GM12878 (cell line): ENCODE measurements around the gene RAB10. TPM values are rescaled to one million over a fixed set of nuclear protein-coding genes. Genes with fewer than 3 reads are reported as not detected.

Experiments used
- ATAC-seq: fragments of 200-7000 bp; cut with Tn5 transposase; 3 replicates; pipeline ENCODE4 v1.9.1; 2020; ENCODE audit warnings: mild to moderate bottlenecking, moderate library complexity
- BruUV-seq: library from RNA; stranded (reverse); fragments of 400-500 nt; replicated peaks from 2 replicates; lab custom pipeline; 2021; lab: Mats Ljungman, UMichigan
- CTCF ChIA-PET: fragments of 300-600 bp; sonication (Branson Sonifier 250); formaldehyde crosslinking; extraction: SDS; loops from one replicate; lab custom pipeline; 2021; ENCODE audit warnings: inconsistent platforms; lab: Yijun Ruan, JAX
- POLR2A ChIA-PET: fragments of 350-600 bp; formaldehyde crosslinking; extraction: SDS; loops from one replicate; lab custom pipeline; 2021; ENCODE audit warnings: inconsistent platforms; lab: Charles Lee
- RAD21 ChIA-PET: fragments of 300-600 bp; sonication (Branson Sonifier 250); formaldehyde crosslinking; loops from one replicate; lab custom pipeline; 2023; ENCODE audit warnings: antibody characterized with exemption; ENCODE audit not compliant: unreplicated experiment; lab: Charles Lee
- SMC1A ChIA-PET: fragments of 300-600 bp; sonication (Branson Sonifier 250); formaldehyde crosslinking; loops from one replicate; lab custom pipeline; 2023; ENCODE audit not compliant: unreplicated experiment, uncharacterized antibody; lab: Charles Lee
- DNase-seq: peaks from one replicate; pipeline ENCODE4 v3.0.0-alpha.2; 2011; ENCODE audit warnings: low read depth, low spot score
- FAIRE-seq: peaks from 3 replicates; lab custom pipeline; 2011; peaks lifted over from hg19 to GRCh38; lab: Jason Lieb, UNC
- H2AFZ ChIP-seq: 2 replicates; pipeline ENCODE4 v1.6.0; 2011; ENCODE audit warnings: low read depth, low read length, control low read depth; ENCODE audit not compliant: control insufficient read depth
- H3K27ac ChIP-seq: 2 replicates; pipeline ENCODE4 v1.5.1; 2011; ENCODE audit warnings: control low read depth; ENCODE audit not compliant: control insufficient read depth, insufficient read depth
- H3K27me3 ChIP-seq, 2 experiments: replicated peaks in 1 of 2; 2 replicates each; pipeline versions ENCODE4 v1.6.0 to v1.6.1; 2011; ENCODE audit warnings: low read length in 1 of 2; ENCODE audit not compliant: control insufficient read depth in 2 of 2, insufficient read depth in 2 of 2
- H3K36me3 ChIP-seq, 2 experiments: 2 replicates each; pipeline ENCODE4 v1.5.1; 2011; ENCODE audit warnings: low read length in 1 of 2; ENCODE audit not compliant: control insufficient read depth in 2 of 2, insufficient read depth in 2 of 2
- H3K4me1 ChIP-seq: 2 replicates; pipeline ENCODE4 v1.6.1; 2011; ENCODE audit warnings: mild to moderate bottlenecking, low read length, moderate library complexity, mixed read lengths; ENCODE audit not compliant: control insufficient read depth, insufficient read depth
- H3K4me2 ChIP-seq: 2 replicates; pipeline ENCODE4 v1.6.0; 2011; ENCODE audit warnings: control low read depth; ENCODE audit not compliant: control insufficient read depth, insufficient read depth
- H3K4me3 ChIP-seq: fragments of 200-600 bp; sonication (generic); 2 replicates; pipeline ENCODE4 v1.5.1; 2016
- H3K79me2 ChIP-seq: 2 replicates; pipeline ENCODE4 v1.6.0; 2011; ENCODE audit warnings: low read length; ENCODE audit not compliant: control insufficient read depth, insufficient read depth
- H3K9ac ChIP-seq: 2 replicates; pipeline ENCODE4 v1.8.0; 2011; ENCODE audit warnings: low read length, control low read depth, mixed read lengths; ENCODE audit not compliant: control insufficient read depth, insufficient read depth
- H3K9me3 ChIP-seq: replicated peaks from 3 replicates; pipeline ENCODE4 v1.5.1; 2011; ENCODE audit warnings: mild to moderate bottlenecking, low read length; ENCODE audit not compliant: control insufficient read depth, insufficient read depth
- H4K20me1 ChIP-seq: 2 replicates; pipeline ENCODE4 v1.6.0; 2011; ENCODE audit not compliant: control insufficient read depth, insufficient read depth
- ATF3 ChIP-seq: IDR thresholded peaks from 2 replicates; pipeline ENCODE4 v1.6.1; 2011; ENCODE audit warnings: low read depth, mild to moderate bottlenecking, low read length, moderate library complexity, borderline replicate concordance; ENCODE audit errors: extremely low read depth
- BACH1 ChIP-seq: fragments of 450-650 bp; IDR thresholded peaks from 2 replicates; pipeline ENCODE4 v1.6.1; 2017; ENCODE audit warnings: mild to moderate bottlenecking, borderline replicate concordance
- BCL3 ChIP-seq: IDR thresholded peaks from 2 replicates; pipeline ENCODE4 v1.6.1; 2011; ENCODE audit warnings: borderline replicate concordance, low read depth, mild to moderate bottlenecking, moderate library complexity, low read length; ENCODE audit not compliant: insufficient read depth, poor library complexity, severe bottlenecking
- CHD1 ChIP-seq: IDR thresholded peaks from 2 replicates; pipeline ENCODE4 v1.6.1; 2012; ENCODE audit warnings: low read depth, low read length, improper control_type of control experiment
- CHD2 ChIP-seq: IDR thresholded peaks from 2 replicates; pipeline ENCODE4 v1.6.1; 2011; ENCODE audit warnings: low read depth, low read length, improper control_type of control experiment, borderline replicate concordance
- ESRRA ChIP-seq: IDR thresholded peaks from 2 replicates; pipeline ENCODE4 v1.6.1; 2012; ENCODE audit warnings: mild to moderate bottlenecking, low read length, improper control_type of control experiment
- NFXL1 ChIP-seq: fragments of 450-650 bp; IDR thresholded peaks from 2 replicates; pipeline ENCODE4 v1.6.1; 2017; ENCODE audit warnings: antibody characterized with exemption, mild to moderate bottlenecking, borderline replicate concordance
- NR2C1 ChIP-seq: fragments of 450-650 bp; IDR thresholded peaks from 2 replicates; pipeline ENCODE4 v1.6.1; 2017; ENCODE audit warnings: antibody characterized with exemption, mild to moderate bottlenecking, moderate library complexity
- SPI1 ChIP-seq: IDR thresholded peaks from 2 replicates; pipeline ENCODE4 v1.6.1; 2011; ENCODE audit warnings: low read depth, mild to moderate bottlenecking, low read length, moderate library complexity, borderline replicate concordance; ENCODE audit not compliant: insufficient read depth
- SUZ12 ChIP-seq: fragments of 200-600 bp; sonication (generic); IDR thresholded peaks from one replicate; pipeline ENCODE4 v1.6.1; 2018; ENCODE audit warnings: antibody characterized with exemption, mild to moderate bottlenecking; ENCODE audit not compliant: unreplicated experiment
- TARDBP ChIP-seq: IDR thresholded peaks from 2 replicates; pipeline ENCODE4 v1.6.1; 2016; ENCODE audit warnings: borderline replicate concordance
- USF2 ChIP-seq: IDR thresholded peaks from 2 replicates; pipeline ENCODE4 v1.6.1; 2011; ENCODE audit warnings: low read depth, low read length, improper control_type of control experiment, borderline replicate concordance
- YBX1 ChIP-seq: fragments of 450-650 bp; IDR thresholded peaks from 2 replicates; pipeline ENCODE4 v1.6.1; 2016; ENCODE audit warnings: antibody characterized with exemption
- ZSCAN29 ChIP-seq: fragments of 450-650 bp; IDR thresholded peaks from 2 replicates; pipeline ENCODE4 v1.6.1; 2017; ENCODE audit warnings: mild to moderate bottlenecking, moderate library complexity
- WGBS: methylation state at CpG from one replicate; pipeline ENCODE4 v1.1.6; 2016; ENCODE audit warnings: low lambda C conversion rate; ENCODE audit not compliant: insufficient replicate concordance, insufficient coverage; ENCODE audit errors: missing lambda C conversion rate; 5-methylcytosine and 5-hydroxymethylcytosine counted together
- in situ Hi-C: fragments of 300-500 bp; cut with MboI; formaldehyde crosslinking; loops from 9 replicates; pipeline ENCODE4 v1.14.3; 2018; ENCODE audit warnings: mixed read lengths
- intact Hi-C: fragments of 100-400 bp; cut with micrococcal nuclease; formaldehyde crosslinking; loops from one replicate; pipeline ENCODE4 v1.14.2; 2022; ENCODE audit not compliant: unreplicated experiment
- polyA plus RNA-seq, 11 experiments: library from polyadenylated mRNA; depleted of rRNA in 4 of 11; unstranded in 6 of 11; stranded (reverse) in 5 of 11; fragments of >200 nt; fragmentation: Nextera tagmentation in 4 of 11; fragmentation: Illumina TruSeq in 1 of 11; extraction: Ambion mirVana in 4 of 11; extraction: Trizol in 1 of 11; gene quantifications; 1 replicate in 1 of 11; 2 replicates in 10 of 11; pipeline versions ENCODE4 v1.2.1 to v1.2.3, GENCODE V29; 2011 to 2016; ENCODE audit warnings: inconsistent platforms in 2 of 11, missing spikeins in 2 of 11, low read depth in 1 of 11
- total RNA-seq, 4 experiments: library from RNA; depleted of rRNA in 3 of 4; stranded (reverse); fragments of >200 nt in 3 of 4; fragmentation: Illumina TruSeq in 1 of 4; extraction: Trizol in 1 of 4; gene quantifications; 2 replicates each; pipeline versions ENCODE4 v1.2.1 to v1.2.3, GENCODE V29; 2013 to 2021

RAB10 gene
- total and polyA plus RNA-seq, 10 of the 15 experiments (the other 5 are each of a cell fraction or from before 2014, with no cell fraction given) = 13.3 to 109 (median 82.0) TPM

GRCh38 chr2:26009567-26009963 lies 24.3 kb upstream of the RAB10 start:
- Histone ChIP-seq H3K27me3 (no peaks in the 10 kb centered on the region), H3K9me3 (0 out of 3 replicates have a peak, but pooled peaks cover 2% of the 10 kb centered on the region), H3K79me2 (no peaks in the 10 kb centered on the region), H3K4me2 (no peak overlapping the region), H3K9ac (no peak overlapping the region), H3K27ac (no peak overlapping the region), H3K36me3 (no peaks in the 10 kb centered on the region), H3K4me1 (peaks cover 4% of the 10 kb centered on the region; the same call in 1 of the 2 replicates), H4K20me1 (no peaks in the 10 kb centered on the region), H3K4me3 (no peak overlapping the region), H2AFZ (no peak overlapping the region; the same call in 1 of the 2 replicates)
- FAIRE-seq (no peak), ATAC-seq (no peak), DNase-seq (no peak)
- TF ChIP-seq SPI1 (no peak), TARDBP (no peak), ESRRA (no peak), ZSCAN29 (no peak), BACH1 (no peak), YBX1 (no peak), CHD1 (no peak), ATF3 (no peak)
- BruUV-seq = no TSS peak
- SMC1A ChIA-PET = no interaction called here
- 14% methylated on average over 2 of the region's 2 CpGs for WGBS
- CTCF ChIA-PET = interaction anchor here (0.9 kb wide), 1 partner anchor 157 kb away, joined by 3 read pairs; no protein-coding TSS in a partner anchor
- RAD21 ChIA-PET = no interaction called here
- POLR2A ChIA-PET = interaction anchor here (0.5 kb wide), 1 partner anchor 264 kb away, joined by 8 read pairs; no protein-coding TSS in a partner anchor
- intact Hi-C loops = no loop called here
- in situ Hi-C loops = no loop called here

- H3K36me3 ChIP-seq = no peaks in the 10 kb centered on the region
- no peaks in the 10 kb centered on the region for H3K27me3 ChIP-seq
- FAIRE-seq = no peak
- H3K4me3 ChIP-seq = no peak overlapping the region
- no peaks in the 10 kb centered on the region for H3K79me2 ChIP-seq
- no peak for ATAC-seq
- no peak overlapping the region for H3K9ac ChIP-seq
- H3K4me2 ChIP-seq = no peak overlapping the region
- no TSS peak for BruUV-seq
- DNase-seq = no peak
- peaks cover 4% of the 10 kb centered on the region; the same call in 1 of the 2 replicates for H3K4me1 ChIP-seq
- in situ Hi-C loops (no loop called here), intact Hi-C loops (no loop called here)
- H3K27ac ChIP-seq = no peak overlapping the region
- H3K9me3 ChIP-seq = 0 out of 3 replicates have a peak, but pooled peaks cover 2% of the 10 kb centered on the region
- WGBS = 40% methylated on average over 3 of the region's 3 CpGs
- POLR2A ChIA-PET = no interaction called here
- H4K20me1 ChIP-seq = no peaks in the 10 kb centered on the region
- no peak overlapping the region for H2AFZ ChIP-seq
- RAD21 ChIA-PET = interaction anchor here (1.1 kb wide), 1 partner anchor 20 kb away, joined by 3 read pairs; no protein-coding TSS in a partner anchor
- CTCF ChIA-PET = no interaction called here
- TF ChIP-seq CHD2 = no peak
- TF ChIP-seq SUZ12 = no peak
- TF ChIP-seq NFXL1 = no peak
- no peak for TF ChIP-seq NR2C1
- TF ChIP-seq BCL3 = no peak
- no peak for TF ChIP-seq USF2
- SMC1A ChIA-PET = interaction anchor here (1.4 kb wide), 1 partner anchor 61 kb away, joined by 3 read pairs; no protein-coding TSS in a partner anchor
Measured at GRCh38 chr2:26010943-26011342, 22.9 kb upstream of the RAB10 start.
